ENCODE data around the gene MLYCD. TPM values are rescaled to one million over a fixed set of nuclear protein-coding genes. Genes with fewer than 3 reads are reported as not detected.

MLYCD gene
- total RNA-seq, 2 experiments from 2014 or later, result 2.0 to 2.3 TPM

DNA sequence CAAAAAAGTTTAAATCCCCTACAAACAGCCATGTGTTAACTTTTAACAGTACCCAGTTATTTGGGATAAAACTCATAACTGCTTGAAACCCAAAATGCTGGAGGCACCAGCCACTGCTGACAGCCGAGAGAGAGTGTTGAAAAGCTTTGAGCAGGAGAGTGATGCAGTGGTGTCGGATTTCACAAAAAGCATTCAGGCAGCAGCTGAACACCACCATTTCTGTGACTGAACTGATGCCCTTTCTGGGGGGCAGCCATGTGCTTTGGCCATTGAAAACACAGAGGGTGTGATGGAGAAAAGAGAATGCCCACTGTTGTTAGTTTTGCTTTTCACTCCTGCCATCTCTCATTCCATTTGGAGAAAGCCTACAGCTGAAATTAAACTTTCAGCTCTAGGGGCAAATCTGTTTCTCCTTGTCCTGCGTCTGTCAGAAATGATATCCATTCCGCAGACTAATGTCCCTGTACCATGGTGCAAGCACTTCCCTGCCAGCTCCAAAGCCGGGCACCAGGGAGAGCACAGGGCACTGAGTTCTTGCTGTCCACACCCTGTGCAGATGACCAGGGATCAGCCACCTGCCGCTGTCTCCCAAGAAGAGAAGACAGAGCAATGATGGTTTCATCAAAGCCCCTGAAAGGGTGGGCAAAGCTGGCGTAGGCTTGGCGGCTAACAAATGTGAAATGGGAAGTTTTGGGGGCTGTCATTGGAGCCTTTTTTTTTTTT, 16.6 kb upstream of the MLYCD start:
- H3K27ac Mint-ChIP-seq, result no peak overlapping the region
- no peaks in the 10 kb centered on the region for H3K36me3 Mint-ChIP-seq (ENCODE audit: low read depth)
- H3K9me3 Mint-ChIP-seq, result no peaks in the 10 kb centered on the region
- H3K27me3 Mint-ChIP-seq (ENCODE audit: low read depth), result no peaks in the 10 kb centered on the region
- intact Hi-C loops (cut with micrococcal nuclease), result no loop called here
- DNase-seq, result no peak
- CTCF ChIA-PET, result interaction anchor here (0.6 kb wide), 1 partner anchor 819 kb away, joined by 3 read pairs; no protein-coding TSS in a partner anchor
- no peaks in the 10 kb centered on the region for H3K4me1 Mint-ChIP-seq (ENCODE audit: low read depth)
- H3K4me3 Mint-ChIP-seq, result no peak overlapping the region

DNA sequence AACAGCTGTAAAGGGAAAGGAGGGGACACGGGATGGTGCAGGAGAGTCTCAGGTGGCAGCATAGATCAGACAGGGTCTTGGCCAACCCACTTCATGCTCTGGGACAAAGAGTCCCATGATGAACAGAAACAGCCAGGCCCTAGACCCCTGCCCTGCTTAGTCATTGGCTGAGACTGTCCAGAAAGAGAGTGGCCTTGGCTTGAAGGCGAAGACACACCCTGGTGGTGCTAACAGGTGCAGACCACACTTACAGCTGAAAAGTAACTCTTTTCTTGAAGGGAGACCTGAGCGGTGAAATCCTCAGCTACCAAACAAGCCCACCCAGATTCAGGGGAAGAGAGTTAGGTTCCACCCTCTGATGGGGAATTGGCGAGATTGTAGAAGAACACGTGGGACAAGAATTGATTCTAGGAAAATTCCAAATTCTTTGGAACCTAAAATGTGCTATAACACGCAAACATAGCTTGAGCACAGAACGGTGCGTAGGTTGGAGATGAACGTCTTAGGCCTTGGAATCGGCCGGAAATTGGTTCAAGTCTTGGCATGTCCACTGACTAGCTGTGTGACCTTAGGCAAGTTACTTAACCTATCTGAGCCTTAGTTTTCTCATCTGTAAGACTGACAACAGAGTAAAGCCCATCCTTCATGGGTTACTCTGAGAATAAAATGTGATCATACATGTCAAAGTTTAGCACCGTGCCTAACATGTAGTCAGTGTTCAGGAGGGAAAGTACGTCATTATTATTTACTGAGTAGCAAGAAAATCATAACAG, 12.5 kb upstream of the MLYCD start:
- Mint-ChIP-seq H3K36me3 (ENCODE audit: low read depth) (no peaks in the 10 kb centered on the region), H3K27ac (no peak overlapping the region), H3K4me1 (ENCODE audit: low read depth) (no peaks in the 10 kb centered on the region), H3K27me3 (ENCODE audit: low read depth) (peaks cover 5% of the 10 kb centered on the region), H3K9me3 (no peaks in the 10 kb centered on the region), H3K4me3 (no peak overlapping the region)
- intact Hi-C loops (cut with micrococcal nuclease), result no loop called here
- CTCF ChIA-PET, result interaction anchor here (1.1 to 1.3 kb wide), 3 partner anchors 59 to 63 kb away, joined by 3 to 4 read pairs (median 3); no protein-coding TSS in a partner anchor
- no peak for DNase-seq

- intact Hi-C loops (cut with micrococcal nuclease), result no loop called here
- no peak overlapping the region for H3K4me3 Mint-ChIP-seq
- no peaks in the 10 kb centered on the region for H3K4me1 Mint-ChIP-seq (ENCODE audit: low read depth)
- peaks cover 5% of the 10 kb centered on the region for H3K27me3 Mint-ChIP-seq (ENCODE audit: low read depth)
- no peak for DNase-seq
- H3K36me3 Mint-ChIP-seq (ENCODE audit: low read depth), result no peaks in the 10 kb centered on the region
- CTCF ChIA-PET, result interaction anchor here (1.1 kb wide), 2 partner anchors 60 to 64 kb away, joined by 3 to 4 read pairs; no protein-coding TSS in a partner anchor
- no peak overlapping the region for H3K27ac Mint-ChIP-seq
- H3K9me3 Mint-ChIP-seq, result peaks cover 3% of the 10 kb centered on the region
Measured at GRCh38 chr16:83887080-83887479, 11.8 kb upstream of the MLYCD start.

DNA sequence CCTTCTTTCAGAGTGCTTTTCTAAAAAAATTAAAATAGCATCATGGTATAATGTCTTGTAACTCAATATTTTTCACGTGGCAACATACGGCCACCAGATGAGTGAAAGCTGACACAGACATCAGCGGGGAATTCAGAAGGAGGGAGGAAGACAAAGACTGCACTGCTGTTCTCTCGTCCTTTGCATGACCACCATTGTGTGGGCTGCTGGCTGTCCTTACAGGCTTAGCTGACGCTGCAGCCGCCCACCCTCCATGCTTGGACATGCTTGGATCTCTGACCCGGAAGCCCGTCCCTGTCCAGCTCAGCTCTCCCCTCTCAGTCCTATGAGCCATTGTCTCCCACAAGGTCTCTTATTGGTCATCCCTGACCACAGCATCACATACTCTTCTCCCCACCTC, 11.4 kb upstream of the MLYCD start:
- Mint-ChIP-seq H3K9me3 (peaks cover 4% of the 10 kb centered on the region), H3K4me3 (no peak overlapping the region), H3K27ac (no peak overlapping the region), H3K27me3 (ENCODE audit: low read depth) (peaks cover 5% of the 10 kb centered on the region), H3K4me1 (ENCODE audit: low read depth) (no peaks in the 10 kb centered on the region), H3K36me3 (ENCODE audit: low read depth) (no peaks in the 10 kb centered on the region)
- no peak for DNase-seq
- CTCF ChIA-PET, result interaction anchor here (0.8 to 1.1 kb wide), 3 partner anchors 40 to 64 kb away, joined by 3 to 4 read pairs (median 4); no protein-coding TSS in a partner anchor
- intact Hi-C loops (cut with micrococcal nuclease), result no loop called here

DNA sequence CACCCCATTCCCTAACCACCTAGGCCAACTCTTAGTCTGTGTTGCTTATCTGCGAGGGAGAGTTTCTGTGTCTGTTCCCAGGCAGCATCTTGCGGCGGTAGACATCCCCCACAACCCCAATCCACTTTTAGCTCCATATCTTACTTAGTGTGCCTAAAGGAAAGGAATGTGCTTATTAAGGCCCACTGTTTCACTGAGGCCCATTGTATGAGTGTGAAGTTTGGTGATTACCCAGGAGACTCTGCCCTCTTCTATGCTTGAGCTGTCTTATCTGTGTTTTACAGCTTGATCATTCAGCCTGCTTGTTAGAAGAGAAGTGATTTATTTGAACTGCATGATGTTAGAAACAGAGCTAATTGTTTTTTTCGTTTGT, 10.3 kb upstream of the MLYCD start:
- no peaks in the 10 kb centered on the region for H3K4me1 Mint-ChIP-seq (ENCODE audit: low read depth)
- H3K27ac Mint-ChIP-seq, result no peak overlapping the region
- peaks cover 6% of the 10 kb centered on the region for H3K27me3 Mint-ChIP-seq (ENCODE audit: low read depth)
- no peak overlapping the region for H3K4me3 Mint-ChIP-seq
- no peaks in the 10 kb centered on the region for H3K36me3 Mint-ChIP-seq (ENCODE audit: low read depth)
- CTCF ChIA-PET, result interaction anchor here (0.6 to 1.2 kb wide), 2 partner anchors 9 to 55 kb away, joined by 3 to 4 read pairs; no protein-coding TSS in a partner anchor
- no peak for DNase-seq
- intact Hi-C loops (cut with micrococcal nuclease), result no loop called here
- peaks cover 5% of the 10 kb centered on the region for H3K9me3 Mint-ChIP-seq

- no peak overlapping the region for H3K4me3 Mint-ChIP-seq
- intact Hi-C loops (cut with micrococcal nuclease), result no loop called here
- H3K27me3 Mint-ChIP-seq (ENCODE audit: low read depth), result peaks cover 6% of the 10 kb centered on the region
- no peaks in the 10 kb centered on the region for H3K36me3 Mint-ChIP-seq (ENCODE audit: low read depth)
- CTCF ChIA-PET, result no interaction called here
- no peak for DNase-seq
- peaks cover 5% of the 10 kb centered on the region for H3K9me3 Mint-ChIP-seq
- no peak overlapping the region for H3K27ac Mint-ChIP-seq
- H3K4me1 Mint-ChIP-seq (ENCODE audit: low read depth), result no peaks in the 10 kb centered on the region
Measured at GRCh38 chr16:83890359-83890758, 8.6 kb upstream of the MLYCD start.

GRCh38 chr16:83891742-83892141, 7.2 kb upstream of the MLYCD start:
- DNase-seq, result no peak
- H3K4me1 Mint-ChIP-seq (ENCODE audit: low read depth), result no peaks in the 10 kb centered on the region
- intact Hi-C loops (cut with micrococcal nuclease), result no loop called here
- H3K27ac Mint-ChIP-seq, result no peak overlapping the region
- H3K27me3 Mint-ChIP-seq (ENCODE audit: low read depth), result peaks cover 6% of the 10 kb centered on the region
- peaks cover 5% of the 10 kb centered on the region for H3K9me3 Mint-ChIP-seq
- CTCF ChIA-PET, result interaction anchor here (0.6 to 0.7 kb wide), 2 partner anchors 98 to 243 kb away, joined by 3 read pairs; no protein-coding TSS in a partner anchor
- no peak overlapping the region for H3K4me3 Mint-ChIP-seq
- H3K36me3 Mint-ChIP-seq (ENCODE audit: low read depth), result no peaks in the 10 kb centered on the region

DNA sequence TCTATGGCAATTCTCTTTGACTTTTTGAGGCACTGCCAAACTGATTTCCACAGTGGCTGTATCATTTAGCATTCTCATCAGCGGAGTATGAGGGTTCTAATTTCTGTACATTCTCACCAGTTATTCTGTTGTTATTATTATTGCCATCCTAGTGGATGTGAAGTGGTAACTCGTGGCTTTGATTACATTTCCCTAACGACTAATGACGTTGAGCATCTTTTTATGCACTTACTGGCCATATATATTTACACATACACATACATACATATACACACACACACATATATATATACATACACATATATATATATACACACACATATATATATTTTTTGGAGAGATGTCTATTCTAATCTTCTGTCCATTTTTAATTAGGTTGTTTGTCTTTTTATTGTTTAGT, 3.7 kb upstream of the MLYCD start:
- intact Hi-C loops (cut with micrococcal nuclease), result no loop called here
- peaks cover 6% of the 10 kb centered on the region for H3K27me3 Mint-ChIP-seq (ENCODE audit: low read depth)
- CTCF ChIA-PET, result interaction anchor here (0.7 kb wide), 1 partner anchor 189 kb away, joined by 3 read pairs; no protein-coding TSS in a partner anchor

DNA sequence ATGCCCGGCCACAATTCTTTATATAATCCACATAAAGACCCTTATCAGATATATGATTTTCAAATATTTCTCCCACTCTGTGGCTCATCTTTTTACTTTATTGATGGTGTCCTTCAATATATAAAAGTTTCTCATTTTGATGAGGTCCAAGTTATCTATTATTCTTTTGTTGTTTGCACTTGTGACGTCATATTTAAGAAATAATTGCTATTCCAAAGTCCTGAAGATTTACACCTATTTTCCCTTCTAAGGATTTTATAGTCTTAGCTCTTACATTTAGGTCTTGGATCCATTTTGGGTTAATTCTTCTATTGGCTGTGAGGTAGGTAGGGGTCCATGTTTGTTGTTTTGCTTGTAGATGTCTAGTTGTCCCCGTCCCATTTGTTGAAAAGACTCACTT, 3.0 kb upstream of the MLYCD start:
- intact Hi-C loops (cut with micrococcal nuclease), result no loop called here

More for the DNA sequence above, 3.7 kb upstream of the MLYCD start:
- Mint-ChIP-seq H3K36me3 (ENCODE audit: low read depth) (no peaks in the 10 kb centered on the region), H3K27ac (no peak overlapping the region), H3K4me3 (no peak overlapping the region), H3K4me1 (ENCODE audit: low read depth) (peaks cover 13% of the 10 kb centered on the region), H3K9me3 (peaks cover 5% of the 10 kb centered on the region)
- no peak for DNase-seq

DNA sequence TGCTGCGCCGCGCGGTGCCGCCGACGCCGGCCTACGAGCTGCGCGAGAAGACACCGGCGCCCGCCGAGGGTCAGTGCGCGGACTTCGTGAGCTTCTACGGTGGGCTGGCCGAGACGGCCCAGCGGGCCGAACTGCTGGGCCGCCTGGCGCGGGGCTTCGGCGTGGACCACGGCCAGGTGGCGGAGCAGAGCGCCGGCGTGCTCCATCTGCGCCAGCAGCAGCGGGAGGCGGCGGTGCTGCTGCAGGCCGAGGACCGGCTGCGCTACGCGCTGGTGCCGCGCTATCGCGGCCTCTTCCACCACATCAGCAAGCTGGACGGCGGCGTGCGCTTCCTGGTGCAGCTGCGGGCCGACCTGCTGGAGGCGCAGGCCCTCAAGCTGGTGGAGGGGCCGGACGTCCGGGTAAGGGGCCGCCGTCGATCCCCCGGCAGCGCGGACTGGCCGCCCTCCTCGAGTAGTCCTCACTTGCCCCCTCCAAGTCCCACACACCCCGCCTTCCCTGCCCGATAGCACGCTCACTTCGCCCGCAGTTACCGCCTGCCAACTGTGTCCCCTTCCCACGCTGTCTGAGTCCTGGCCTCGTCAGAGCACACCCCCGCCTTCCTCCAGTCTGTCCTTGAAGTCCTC, 470 bp downstream of the MLYCD start:
- Mint-ChIP-seq H3K9me3 (no peaks in the 10 kb centered on the region), H3K36me3 (ENCODE audit: low read depth) (no peaks in the 10 kb centered on the region), H3K27ac (peak overlapping the region; percentile 10), H3K4me3 (peak overlapping the region; percentile 86), H3K4me1 (ENCODE audit: low read depth) (peaks cover 22% of the 10 kb centered on the region), H3K27me3 (ENCODE audit: low read depth) (no peaks in the 10 kb centered on the region)
- intact Hi-C loops (cut with micrococcal nuclease), result loop anchor here (1.0 to 2.0 kb wide), 4 partner anchors 53 to 217 kb away; partner anchors contain the start of genes HSBP1, MBTPS1 and OSGIN1
- CTCF ChIA-PET, result interaction anchor here (0.6 kb wide), 4 partner anchors 73 to 215 kb away, joined by 3 to 5 read pairs (median 4); no protein-coding TSS in a partner anchor
- DNase-seq, result peak; percentile 41

More for the DNA sequence above, 3.0 kb upstream of the MLYCD start:
- DNase-seq, result no peak
- Mint-ChIP-seq H3K9me3 (peaks cover 5% of the 10 kb centered on the region), H3K27me3 (ENCODE audit: low read depth) (peaks cover 2% of the 10 kb centered on the region), H3K4me3 (no peak overlapping the region), H3K36me3 (ENCODE audit: low read depth) (no peaks in the 10 kb centered on the region), H3K4me1 (ENCODE audit: low read depth) (peaks cover 16% of the 10 kb centered on the region), H3K27ac (no peak overlapping the region)
- CTCF ChIA-PET, result interaction anchor here (0.7 kb wide), 1 partner anchor 189 kb away, joined by 3 read pairs; no protein-coding TSS in a partner anchor

DNA sequence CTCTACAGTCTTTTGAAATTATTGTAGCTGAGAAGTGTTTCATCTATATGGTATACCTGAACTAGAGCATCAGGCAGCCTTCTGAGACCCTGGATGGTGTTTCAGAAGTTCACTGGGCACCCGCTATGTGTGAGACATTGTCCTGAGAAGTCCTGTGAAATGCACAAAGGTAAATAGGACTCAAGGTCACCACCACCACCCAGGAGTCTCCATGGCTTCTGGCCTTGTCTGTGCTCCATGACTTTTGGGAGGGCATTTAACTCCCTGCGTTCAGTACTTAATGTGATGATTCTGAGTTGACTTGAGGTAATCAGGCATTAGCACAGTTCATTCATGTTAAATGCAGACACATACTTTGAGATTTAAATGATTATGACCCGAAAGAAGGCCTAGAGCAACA, 1.1 kb downstream of the MLYCD start:
- H3K9me3 Mint-ChIP-seq, result no peaks in the 10 kb centered on the region
- H3K4me3 Mint-ChIP-seq, result peak overlapping the region; percentile 86
- CTCF ChIA-PET, result interaction anchor here (0.6 kb wide), 1 partner anchor 74 kb away, joined by 3 read pairs; no protein-coding TSS in a partner anchor
- no peak for DNase-seq
- H3K4me1 Mint-ChIP-seq (ENCODE audit: low read depth), result peaks cover 22% of the 10 kb centered on the region
- peak overlapping the region; percentile 10 for H3K27ac Mint-ChIP-seq
- no peaks in the 10 kb centered on the region for H3K27me3 Mint-ChIP-seq (ENCODE audit: low read depth)
- H3K36me3 Mint-ChIP-seq (ENCODE audit: low read depth), result no peaks in the 10 kb centered on the region
- intact Hi-C loops (cut with micrococcal nuclease), result loop anchor here (1.0 to 2.0 kb wide), 4 partner anchors 53 to 217 kb away; partner anchors contain the start of genes HSBP1, MBTPS1 and OSGIN1

DNA sequence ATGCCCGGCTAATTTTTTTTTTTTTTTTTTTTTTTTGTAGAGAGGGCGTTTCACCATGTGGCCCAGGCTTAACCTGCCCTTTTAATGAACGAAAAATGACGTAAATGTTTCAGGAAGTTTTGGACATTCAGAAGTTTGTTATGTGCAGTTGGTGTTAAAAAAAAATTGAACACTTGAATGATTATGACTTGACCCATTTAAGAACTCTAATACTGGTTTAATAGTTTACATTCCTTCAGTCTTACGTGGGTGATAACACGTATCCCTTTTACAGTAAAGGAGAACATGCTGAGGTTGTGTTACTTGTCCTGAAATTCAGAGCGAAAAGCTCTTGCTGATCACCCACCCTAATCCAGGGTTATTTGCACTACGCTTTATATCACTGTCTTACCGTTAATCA, 1.7 kb downstream of the MLYCD start:
- no peaks in the 10 kb centered on the region for H3K36me3 Mint-ChIP-seq (ENCODE audit: low read depth)
- intact Hi-C loops (cut with micrococcal nuclease), result no loop called here
- H3K9me3 Mint-ChIP-seq, result no peaks in the 10 kb centered on the region
- CTCF ChIA-PET, result interaction anchor here (1.3 kb wide), 1 partner anchor 74 kb away, joined by 7 read pairs; no protein-coding TSS in a partner anchor
- no peak overlapping the region for H3K4me3 Mint-ChIP-seq
- peaks cover 22% of the 10 kb centered on the region for H3K4me1 Mint-ChIP-seq (ENCODE audit: low read depth)
- no peak for DNase-seq
- no peak overlapping the region for H3K27ac Mint-ChIP-seq
- no peaks in the 10 kb centered on the region for H3K27me3 Mint-ChIP-seq (ENCODE audit: low read depth)

All from activated naive CD4-positive, alpha-beta T cell treated with anti-CD3 and anti-CD28 coated beads for 36 hours (primary cell).